Endothelial cell of umbilical vein (primary cell): ENCODE results near the gene HNRNPM.

ENCODE experiments used
- CTCF ChIP-seq, 2 donors: IDR thresholded peaks; 1 replicate in 1 of 2; 2 replicates in 1 of 2; pipeline ENCODE4 v1.5.1; 2011; ENCODE audit warnings: low read length in 2 of 2, mild to moderate bottlenecking in 2 of 2, moderate library complexity in 2 of 2, control low read depth in 1 of 2, inconsistent platforms in 1 of 2, low read depth in 1 of 2; ENCODE audit not compliant: insufficient read depth in 1 of 2; ENCODE audit errors: extremely low read depth in 1 of 2
- EZH2 ChIP-seq: IDR thresholded peaks from 2 replicates; pipeline ENCODE4 v1.6.1; 2012; ENCODE audit warnings: borderline replicate concordance, low read depth, mild to moderate bottlenecking, moderate library complexity, low read length, inconsistent platforms; ENCODE audit not compliant: severe bottlenecking
- MAX ChIP-seq: IDR thresholded peaks from 2 replicates; pipeline ENCODE4 v1.6.1; 2011; ENCODE audit not compliant: insufficient read depth, insufficient read length
- MYC ChIP-seq: IDR thresholded peaks from one replicate; pipeline ENCODE4 v1.6.1; 2011; ENCODE audit warnings: mild to moderate bottlenecking, low read depth, low read length
- POLR2A ChIP-seq: IDR thresholded peaks from 2 replicates; pipeline ENCODE4 v1.6.1; 2012; ENCODE audit warnings: low read depth, mild to moderate bottlenecking, control low read depth, low read length

- TF ChIP-seq CTCF (IDR thresholded peaks at IDR 0.05; ENCODE audit: extremely low read depth in 1 of 2, insufficient read depth in 1 of 2, low read depth in 1 of 2, low read length in 2 of 2) (no peak), MYC (no peak), EZH2 (no peak), MAX (no peak), POLR2A (no peak)
Measured at GRCh38 chr19:8456064-8456463, 11.3 kb downstream of the HNRNPM start.
